Gastrocnemius medialis (tissue), 4 donors: ENCODE results near the gene MCM5.

Source experiments
- POLR2A ChIP-seq, 2 donors: fragments of 450-650 bp; IDR thresholded peaks; one replicate each; pipeline ENCODE4 v1.6.1; 2017; ENCODE audit warnings: antibody characterized with exemption in 2 of 2, mild to moderate bottlenecking in 2 of 2, moderate library complexity in 2 of 2
- TF ChIP-seq, protein P1 (sequence below), 5 experiments: fragments of 450-650 bp in 3 of 5; fragments of 200-600 bp in 2 of 5; sonication (generic) in 2 of 5; IDR thresholded peaks in 4 of 5; conservative IDR thresholded peaks in 1 of 5; 1 replicate in 4 of 5; 2 replicates in 1 of 5; pipeline ENCODE4 v1.5.1; 2016 to 2019; ENCODE audit warnings: antibody characterized with exemption in 5 of 5, mild to moderate bottlenecking in 3 of 5, moderate library complexity in 3 of 5

DNA sequence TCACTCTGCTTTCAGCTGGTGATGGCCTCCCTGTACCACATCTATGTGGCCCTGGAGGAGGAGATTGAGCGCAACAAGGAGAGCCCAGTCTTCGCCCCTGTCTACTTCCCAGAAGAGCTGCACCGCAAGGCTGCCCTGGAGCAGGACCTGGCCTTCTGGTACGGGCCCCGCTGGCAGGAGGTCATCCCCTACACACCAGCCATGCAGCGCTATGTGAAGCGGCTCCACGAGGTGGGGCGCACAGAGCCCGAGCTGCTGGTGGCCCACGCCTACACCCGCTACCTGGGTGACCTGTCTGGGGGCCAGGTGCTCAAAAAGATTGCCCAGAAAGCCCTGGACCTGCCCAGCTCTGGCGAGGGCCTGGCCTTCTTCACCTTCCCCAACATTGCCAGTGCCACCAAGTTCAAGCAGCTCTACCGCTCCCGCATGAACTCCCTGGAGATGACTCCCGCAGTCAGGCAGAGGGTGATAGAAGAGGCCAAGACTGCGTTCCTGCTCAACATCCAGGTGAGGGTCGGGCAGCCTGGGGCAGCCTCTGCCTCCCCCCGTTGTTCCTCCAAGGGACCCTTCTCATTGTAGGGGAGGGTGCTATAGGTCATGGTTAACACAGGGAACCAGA is 13.2 kb upstream of the MCM5 start:
- TF ChIP-seq, protein P1, sequence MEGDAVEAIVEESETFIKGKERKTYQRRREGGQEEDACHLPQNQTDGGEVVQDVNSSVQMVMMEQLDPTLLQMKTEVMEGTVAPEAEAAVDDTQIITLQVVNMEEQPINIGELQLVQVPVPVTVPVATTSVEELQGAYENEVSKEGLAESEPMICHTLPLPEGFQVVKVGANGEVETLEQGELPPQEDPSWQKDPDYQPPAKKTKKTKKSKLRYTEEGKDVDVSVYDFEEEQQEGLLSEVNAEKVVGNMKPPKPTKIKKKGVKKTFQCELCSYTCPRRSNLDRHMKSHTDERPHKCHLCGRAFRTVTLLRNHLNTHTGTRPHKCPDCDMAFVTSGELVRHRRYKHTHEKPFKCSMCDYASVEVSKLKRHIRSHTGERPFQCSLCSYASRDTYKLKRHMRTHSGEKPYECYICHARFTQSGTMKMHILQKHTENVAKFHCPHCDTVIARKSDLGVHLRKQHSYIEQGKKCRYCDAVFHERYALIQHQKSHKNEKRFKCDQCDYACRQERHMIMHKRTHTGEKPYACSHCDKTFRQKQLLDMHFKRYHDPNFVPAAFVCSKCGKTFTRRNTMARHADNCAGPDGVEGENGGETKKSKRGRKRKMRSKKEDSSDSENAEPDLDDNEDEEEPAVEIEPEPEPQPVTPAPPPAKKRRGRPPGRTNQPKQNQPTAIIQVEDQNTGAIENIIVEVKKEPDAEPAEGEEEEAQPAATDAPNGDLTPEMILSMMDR (IDR thresholded peaks at IDR 0.05 in 4 of 5, conservative IDR thresholded peaks at IDR 0.05 in 1 of 5): no peak
- TF ChIP-seq POLR2A (IDR thresholded peaks at IDR 0.05): no peak
